ENCODE measurements around the gene NUDT1.

GRCh38 chr7:2224491-2224928, 17.5 kb upstream of the NUDT1 start:
- TF ChIP-seq CTCF (IDR thresholded peaks at IDR 0.05) (no peak), EP300 (IDR thresholded peaks at IDR 0.05) (no peak)
